GM23338 (cell line): ENCODE results near the gene PDYN. TPM values are rescaled to one million over a fixed set of nuclear protein-coding genes. Genes with fewer than 3 reads are reported as not detected.

Experiments used
- ATAC-seq: fragments of 200-7000 bp; cut with Tn5 transposase; 3 replicates; pipeline ENCODE4 v1.9.1; 2020
- DNase-seq: peaks from one replicate; pipeline ENCODE4 v3.0.0-alpha.2; 2015; ENCODE audit warnings: low spot score
- H2AFZ ChIP-seq: fragments of 200-600 bp; sonication (generic); 2 replicates; pipeline ENCODE4 v1.8.0; 2016; ENCODE audit warnings: antibody characterized with exemption, mild to moderate bottlenecking, moderate library complexity
- H3F3A ChIP-seq: fragments of 200-600 bp; sonication (generic); replicated peaks from 2 replicates; pipeline ENCODE4 v1.8.0; 2017; ENCODE audit warnings: antibody characterized with exemption, mixed run types, low read depth
- H3K27ac ChIP-seq: fragments of 200-600 bp; sonication (generic); 2 replicates; pipeline ENCODE4 v1.6.1; 2016; ENCODE audit warnings: low read depth
- H3K27me3 ChIP-seq: fragments of 200-600 bp; sonication (generic); 2 replicates; pipeline ENCODE4 v1.8.0; 2016; ENCODE audit warnings: mild to moderate bottlenecking, mixed run types, moderate library complexity; ENCODE audit not compliant: insufficient read depth
- H3K36me3 ChIP-seq: fragments of 200-600 bp; sonication (generic); 2 replicates; pipeline ENCODE4 v1.8.0; 2016; ENCODE audit warnings: mild to moderate bottlenecking; ENCODE audit not compliant: insufficient read depth
- H3K4me1 ChIP-seq: fragments of 200-600 bp; sonication (generic); 2 replicates; pipeline ENCODE4 v1.8.0; 2016; ENCODE audit warnings: mild to moderate bottlenecking, moderate library complexity; ENCODE audit not compliant: insufficient read depth
- H3K4me2 ChIP-seq: fragments of 200-600 bp; sonication (generic); 2 replicates; pipeline ENCODE4 v1.7.1; 2017; ENCODE audit warnings: mixed run types
- H3K4me3 ChIP-seq: fragments of 200-600 bp; sonication (generic); 2 replicates; pipeline ENCODE4 v1.6.1; 2016; ENCODE audit warnings: mixed run types
- H3K79me2 ChIP-seq: fragments of 200-600 bp; sonication (generic); replicated peaks from 2 replicates; pipeline ENCODE4 v1.8.0; 2017; ENCODE audit warnings: mild to moderate bottlenecking; ENCODE audit not compliant: insufficient read depth
- H3K9me2 ChIP-seq: fragments of 200-600 bp; sonication (generic); 2 replicates; pipeline ENCODE4 v1.8.0; 2017; ENCODE audit not compliant: insufficient read depth
- H4K20me1 ChIP-seq: fragments of 200-600 bp; sonication (generic); replicated peaks from 2 replicates; pipeline ENCODE4 v1.8.0; 2017; ENCODE audit warnings: mild to moderate bottlenecking; ENCODE audit not compliant: insufficient read depth
- H3K27ac Mint-ChIP-seq: 2 replicates; pipeline ENCODE4 v1.8.0; 2020; ENCODE audit warnings: inconsistent platforms, mild to moderate bottlenecking, moderate library complexity, mixed read lengths
- H3K27me3 Mint-ChIP-seq: 3 replicates; pipeline ENCODE4 v1.8.0; 2022; ENCODE audit warnings: low read depth, mild to moderate bottlenecking, moderate library complexity, mixed read lengths, inconsistent platforms; ENCODE audit not compliant: insufficient read depth, poor library complexity
- H3K36me3 Mint-ChIP-seq: 3 replicates; pipeline ENCODE4 v1.8.0; 2021; ENCODE audit warnings: low read depth, mild to moderate bottlenecking, inconsistent platforms, moderate library complexity, mixed read lengths
- H3K4me1 Mint-ChIP-seq: 3 replicates; pipeline ENCODE4 v1.8.0; 2020; ENCODE audit warnings: mild to moderate bottlenecking, inconsistent platforms, mixed read lengths
- H3K4me3 Mint-ChIP-seq: 3 replicates; pipeline ENCODE4 v1.8.0; 2021; ENCODE audit warnings: moderate library complexity, mild to moderate bottlenecking, inconsistent platforms, mixed read lengths
- H3K9me3 Mint-ChIP-seq: 3 replicates; pipeline ENCODE4 v1.8.0; 2020; ENCODE audit warnings: moderate library complexity, mild to moderate bottlenecking, inconsistent platforms, mixed read lengths
- CREB1 ChIP-seq: fragments of 250-450 bp; sonication (Bioruptor Pico); IDR thresholded peaks from 2 replicates; pipeline ENCODE4 v1.5.0; 2020; ENCODE audit warnings: low read depth, mild to moderate bottlenecking, moderate library complexity
- EZH2 ChIP-seq: fragments of 200-600 bp; sonication (generic); IDR thresholded peaks from one replicate; pipeline ENCODE4 v1.8.0; 2017; ENCODE audit warnings: antibody characterized with exemption, mild to moderate bottlenecking, low read depth; ENCODE audit not compliant: unreplicated experiment
- EZH2phosphoT487 ChIP-seq: fragments of 200-600 bp; sonication (generic); IDR thresholded peaks from one replicate; pipeline ENCODE4 v1.8.1; 2018; ENCODE audit warnings: antibody characterized with exemption; ENCODE audit not compliant: unreplicated experiment
- JUNB ChIP-seq: IDR thresholded peaks from one replicate; pipeline ENCODE4 v1.6.1; 2016; ENCODE audit warnings: antibody characterized with exemption; ENCODE audit not compliant: unreplicated experiment
- POLR2AphosphoS5 ChIP-seq: IDR thresholded peaks from 2 replicates; pipeline ENCODE4 v1.6.1; 2016; ENCODE audit warnings: antibody characterized with exemption, low read depth
- ZNF114 ChIP-seq: fragments of 250-450 bp; sonication (Bioruptor Pico); IDR thresholded peaks from 2 replicates; pipeline ENCODE4 v1.5.0; 2020; ENCODE audit warnings: mild to moderate bottlenecking, moderate library complexity
- ZNF331 ChIP-seq: fragments of 250-450 bp; sonication (Bioruptor Pico); IDR thresholded peaks from 2 replicates; pipeline ENCODE4 v1.5.0; 2020; ENCODE audit warnings: low read depth, mild to moderate bottlenecking, moderate library complexity
- polyA plus RNA-seq: library from polyadenylated mRNA; unstranded; fragments of >200 nt; fragmentation: Nextera tagmentation; extraction: Ambion mirVana; gene quantifications from 2 replicates; pipeline ENCODE4 v1.2.1, GENCODE V29; 2016
- total RNA-seq: library from RNA; depleted of rRNA; stranded (reverse); fragments of >200 nt; shearing (Covaris generic); gene quantifications from 2 replicates; pipeline ENCODE4 v1.2.3, GENCODE V29; 2014
- TF ChIP-seq, protein P1 (sequence below): fragments of 250-450 bp; sonication (Bioruptor Pico); IDR thresholded peaks from 2 replicates; pipeline ENCODE4 v1.5.0; 2020; ENCODE audit warnings: mild to moderate bottlenecking, moderate library complexity
- TF ChIP-seq, protein P2 (sequence below), 2 experiments: fragments of 200-600 bp in 1 of 2; sonication (generic) in 1 of 2; conservative IDR thresholded peaks; 2 replicates each; pipeline versions ENCODE4 v1.5.1 to v1.6.1; 2016 to 2017; ENCODE audit warnings: antibody characterized with exemption in 2 of 2, low read depth in 2 of 2, mild to moderate bottlenecking in 2 of 2, moderate library complexity in 1 of 2
- TF ChIP-seq, protein P3 (sequence below): IDR thresholded peaks from one replicate; pipeline ENCODE4 v1.6.1; 2018; ENCODE audit warnings: antibody characterized with exemption; ENCODE audit not compliant: unreplicated experiment

Gene PDYN
- total and polyA plus RNA-seq, 2 experiments from 2014 or later = 0.21 to 0.24 TPM

DNA sequence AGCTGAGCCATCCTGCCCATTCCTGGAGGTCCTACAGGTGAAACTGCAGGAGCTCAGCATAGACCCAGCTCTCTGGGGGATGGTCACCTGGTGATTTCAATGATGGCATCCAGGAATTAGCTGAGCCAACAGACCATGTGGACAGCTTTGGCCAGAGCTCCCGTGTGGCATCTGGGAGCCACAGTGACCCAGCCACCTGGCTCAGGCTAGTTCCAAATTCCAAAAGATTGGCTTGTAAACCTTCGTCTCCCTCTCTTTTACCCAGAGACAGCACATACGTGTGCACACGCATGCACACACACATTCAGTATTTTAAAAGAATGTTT, 54.6 kb downstream of the PDYN start (continued):
- TF ChIP-seq, protein P1, sequence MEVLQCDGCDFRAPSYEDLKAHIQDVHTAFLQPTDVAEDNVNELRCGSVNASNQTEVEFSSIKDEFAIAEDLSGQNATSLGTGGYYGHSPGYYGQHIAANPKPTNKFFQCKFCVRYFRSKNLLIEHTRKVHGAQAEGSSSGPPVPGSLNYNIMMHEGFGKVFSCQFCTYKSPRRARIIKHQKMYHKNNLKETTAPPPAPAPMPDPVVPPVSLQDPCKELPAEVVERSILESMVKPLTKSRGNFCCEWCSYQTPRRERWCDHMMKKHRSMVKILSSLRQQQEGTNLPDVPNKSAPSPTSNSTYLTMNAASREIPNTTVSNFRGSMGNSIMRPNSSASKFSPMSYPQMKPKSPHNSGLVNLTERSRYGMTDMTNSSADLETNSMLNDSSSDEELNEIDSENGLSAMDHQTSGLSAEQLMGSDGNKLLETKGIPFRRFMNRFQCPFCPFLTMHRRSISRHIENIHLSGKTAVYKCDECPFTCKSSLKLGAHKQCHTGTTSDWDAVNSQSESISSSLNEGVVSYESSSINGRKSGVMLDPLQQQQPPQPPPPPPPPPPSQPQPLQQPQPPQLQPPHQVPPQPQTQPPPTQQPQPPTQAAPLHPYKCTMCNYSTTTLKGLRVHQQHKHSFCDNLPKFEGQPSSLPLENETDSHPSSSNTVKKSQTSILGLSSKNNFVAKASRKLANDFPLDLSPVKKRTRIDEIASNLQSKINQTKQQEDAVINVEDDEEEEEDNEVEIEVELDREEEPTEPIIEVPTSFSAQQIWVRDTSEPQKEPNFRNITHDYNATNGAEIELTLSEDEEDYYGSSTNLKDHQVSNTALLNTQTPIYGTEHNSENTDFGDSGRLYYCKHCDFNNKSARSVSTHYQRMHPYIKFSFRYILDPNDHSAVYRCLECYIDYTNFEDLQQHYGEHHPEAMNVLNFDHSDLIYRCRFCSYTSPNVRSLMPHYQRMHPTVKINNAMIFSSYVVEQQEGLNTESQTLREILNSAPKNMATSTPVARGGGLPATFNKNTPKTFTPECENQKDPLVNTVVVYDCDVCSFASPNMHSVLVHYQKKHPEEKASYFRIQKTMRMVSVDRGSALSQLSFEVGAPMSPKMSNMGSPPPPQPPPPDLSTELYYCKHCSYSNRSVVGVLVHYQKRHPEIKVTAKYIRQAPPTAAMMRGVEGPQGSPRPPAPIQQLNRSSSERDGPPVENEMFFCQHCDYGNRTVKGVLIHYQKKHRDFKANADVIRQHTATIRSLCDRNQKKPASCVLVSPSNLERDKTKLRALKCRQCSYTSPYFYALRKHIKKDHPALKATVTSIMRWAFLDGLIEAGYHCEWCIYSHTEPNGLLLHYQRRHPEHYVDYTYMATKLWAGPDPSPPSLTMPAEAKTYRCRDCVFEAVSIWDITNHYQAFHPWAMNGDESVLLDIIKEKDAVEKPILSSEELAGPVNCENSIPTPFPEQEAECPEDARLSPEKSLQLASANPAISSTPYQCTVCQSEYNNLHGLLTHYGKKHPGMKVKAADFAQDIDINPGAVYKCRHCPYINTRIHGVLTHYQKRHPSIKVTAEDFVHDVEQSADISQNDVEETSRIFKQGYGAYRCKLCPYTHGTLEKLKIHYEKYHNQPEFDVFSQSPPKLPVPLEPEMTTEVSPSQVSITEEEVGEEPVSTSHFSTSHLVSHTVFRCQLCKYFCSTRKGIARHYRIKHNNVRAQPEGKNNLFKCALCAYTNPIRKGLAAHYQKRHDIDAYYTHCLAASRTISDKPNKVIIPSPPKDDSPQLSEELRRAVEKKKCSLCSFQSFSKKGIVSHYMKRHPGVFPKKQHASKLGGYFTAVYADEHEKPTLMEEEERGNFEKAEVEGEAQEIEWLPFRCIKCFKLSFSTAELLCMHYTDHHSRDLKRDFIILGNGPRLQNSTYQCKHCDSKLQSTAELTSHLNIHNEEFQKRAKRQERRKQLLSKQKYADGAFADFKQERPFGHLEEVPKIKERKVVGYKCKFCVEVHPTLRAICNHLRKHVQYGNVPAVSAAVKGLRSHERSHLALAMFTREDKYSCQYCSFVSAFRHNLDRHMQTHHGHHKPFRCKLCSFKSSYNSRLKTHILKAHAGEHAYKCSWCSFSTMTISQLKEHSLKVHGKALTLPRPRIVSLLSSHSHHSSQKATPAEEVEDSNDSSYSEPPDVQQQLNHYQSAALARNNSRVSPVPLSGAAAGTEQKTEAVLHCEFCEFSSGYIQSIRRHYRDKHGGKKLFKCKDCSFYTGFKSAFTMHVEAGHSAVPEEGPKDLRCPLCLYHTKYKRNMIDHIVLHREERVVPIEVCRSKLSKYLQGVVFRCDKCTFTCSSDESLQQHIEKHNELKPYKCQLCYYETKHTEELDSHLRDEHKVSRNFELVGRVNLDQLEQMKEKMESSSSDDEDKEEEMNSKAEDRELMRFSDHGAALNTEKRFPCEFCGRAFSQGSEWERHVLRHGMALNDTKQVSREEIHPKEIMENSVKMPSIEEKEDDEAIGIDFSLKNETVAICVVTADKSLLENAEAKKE (CRISPR knock-in tag) = no peak

DNA sequence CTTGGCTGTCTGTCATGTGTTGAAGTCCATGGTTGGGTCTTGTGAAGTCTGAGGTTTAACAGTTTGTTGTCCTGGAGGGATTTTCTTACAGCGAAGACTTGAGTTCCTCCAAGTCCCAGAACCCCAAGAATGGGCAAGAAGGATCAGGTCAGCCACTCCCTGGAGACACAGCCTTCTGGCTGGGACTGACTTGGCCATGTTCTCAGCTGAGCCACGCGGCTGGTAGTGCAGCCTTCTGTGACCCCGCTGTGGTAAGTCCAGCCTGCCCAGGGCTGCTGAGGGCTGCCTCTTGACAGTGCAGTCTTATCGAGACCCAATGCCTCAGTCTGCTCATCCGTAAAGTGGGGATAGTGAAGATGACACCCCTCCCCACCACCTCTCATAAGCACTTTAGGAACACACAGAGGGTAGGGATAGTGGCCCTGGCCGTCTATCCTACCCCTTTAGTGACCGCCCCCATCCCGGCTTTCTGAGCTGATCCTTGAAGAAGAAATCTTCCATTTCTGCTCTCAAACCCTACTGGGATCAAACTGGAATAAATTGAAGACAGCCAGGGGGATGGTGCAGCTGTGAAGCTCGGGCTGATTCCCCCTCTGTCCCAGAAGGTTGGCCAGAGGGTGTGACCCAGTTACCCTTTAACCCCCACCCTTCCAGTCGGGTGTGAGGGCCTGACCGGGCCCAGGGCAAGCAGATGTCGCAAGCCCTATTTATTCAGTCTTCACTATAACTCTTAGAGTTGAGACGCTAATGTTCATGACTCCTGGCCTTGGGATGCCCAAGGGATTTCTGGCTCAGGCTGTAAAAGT, 55.2 kb downstream of the PDYN start:
- H3K79me2 ChIP-seq = no peaks in the 10 kb centered on the region
- H3K9me2 ChIP-seq = no peaks in the 10 kb centered on the region
- no peak overlapping the region for H3K4me2 ChIP-seq
- ATAC-seq (no peak), DNase-seq (no peak)
- H3K27ac Mint-ChIP-seq = no peak overlapping the region
- H3K4me1 Mint-ChIP-seq = peaks cover 4% of the 10 kb centered on the region; the same call in 1 of the 3 replicates
- H3K36me3 Mint-ChIP-seq = peaks cover 3% of the 10 kb centered on the region; the same call in 1 of the 3 replicates
- H3K27me3 Mint-ChIP-seq = peaks cover 9% of the 10 kb centered on the region
- H3K4me1 ChIP-seq = no peaks in the 10 kb centered on the region; the same call in 1 of the 2 replicates
- H4K20me1 ChIP-seq = no peaks in the 10 kb centered on the region
- no peak overlapping the region for H3K27ac ChIP-seq
- 0 out of 2 replicates have a peak, but pooled peaks cover 2% of the 10 kb centered on the region for H3K27me3 ChIP-seq
- no peak overlapping the region for H3K4me3 ChIP-seq
- H3K4me3 Mint-ChIP-seq = no peak overlapping the region
- no peaks in the 10 kb centered on the region for H3K36me3 ChIP-seq
- H3F3A ChIP-seq = no peaks in the 10 kb centered on the region
- H3K9me3 Mint-ChIP-seq = no peaks in the 10 kb centered on the region
- H2AFZ ChIP-seq = no peak overlapping the region
- TF ChIP-seq ZNF331 (CRISPR knock-in tag) (no peak), CREB1 (CRISPR knock-in tag) (no peak), EZH2 (no peak), EZH2phosphoT487 (no peak), JUNB (no peak), POLR2AphosphoS5 (no peak), ZNF114 (CRISPR knock-in tag) (no peak)
- TF ChIP-seq, protein P2, sequence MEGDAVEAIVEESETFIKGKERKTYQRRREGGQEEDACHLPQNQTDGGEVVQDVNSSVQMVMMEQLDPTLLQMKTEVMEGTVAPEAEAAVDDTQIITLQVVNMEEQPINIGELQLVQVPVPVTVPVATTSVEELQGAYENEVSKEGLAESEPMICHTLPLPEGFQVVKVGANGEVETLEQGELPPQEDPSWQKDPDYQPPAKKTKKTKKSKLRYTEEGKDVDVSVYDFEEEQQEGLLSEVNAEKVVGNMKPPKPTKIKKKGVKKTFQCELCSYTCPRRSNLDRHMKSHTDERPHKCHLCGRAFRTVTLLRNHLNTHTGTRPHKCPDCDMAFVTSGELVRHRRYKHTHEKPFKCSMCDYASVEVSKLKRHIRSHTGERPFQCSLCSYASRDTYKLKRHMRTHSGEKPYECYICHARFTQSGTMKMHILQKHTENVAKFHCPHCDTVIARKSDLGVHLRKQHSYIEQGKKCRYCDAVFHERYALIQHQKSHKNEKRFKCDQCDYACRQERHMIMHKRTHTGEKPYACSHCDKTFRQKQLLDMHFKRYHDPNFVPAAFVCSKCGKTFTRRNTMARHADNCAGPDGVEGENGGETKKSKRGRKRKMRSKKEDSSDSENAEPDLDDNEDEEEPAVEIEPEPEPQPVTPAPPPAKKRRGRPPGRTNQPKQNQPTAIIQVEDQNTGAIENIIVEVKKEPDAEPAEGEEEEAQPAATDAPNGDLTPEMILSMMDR (conservative IDR thresholded peaks at IDR 0.05; ENCODE audit: low read depth in 2 of 2) = no peak
- TF ChIP-seq, protein P3, sequence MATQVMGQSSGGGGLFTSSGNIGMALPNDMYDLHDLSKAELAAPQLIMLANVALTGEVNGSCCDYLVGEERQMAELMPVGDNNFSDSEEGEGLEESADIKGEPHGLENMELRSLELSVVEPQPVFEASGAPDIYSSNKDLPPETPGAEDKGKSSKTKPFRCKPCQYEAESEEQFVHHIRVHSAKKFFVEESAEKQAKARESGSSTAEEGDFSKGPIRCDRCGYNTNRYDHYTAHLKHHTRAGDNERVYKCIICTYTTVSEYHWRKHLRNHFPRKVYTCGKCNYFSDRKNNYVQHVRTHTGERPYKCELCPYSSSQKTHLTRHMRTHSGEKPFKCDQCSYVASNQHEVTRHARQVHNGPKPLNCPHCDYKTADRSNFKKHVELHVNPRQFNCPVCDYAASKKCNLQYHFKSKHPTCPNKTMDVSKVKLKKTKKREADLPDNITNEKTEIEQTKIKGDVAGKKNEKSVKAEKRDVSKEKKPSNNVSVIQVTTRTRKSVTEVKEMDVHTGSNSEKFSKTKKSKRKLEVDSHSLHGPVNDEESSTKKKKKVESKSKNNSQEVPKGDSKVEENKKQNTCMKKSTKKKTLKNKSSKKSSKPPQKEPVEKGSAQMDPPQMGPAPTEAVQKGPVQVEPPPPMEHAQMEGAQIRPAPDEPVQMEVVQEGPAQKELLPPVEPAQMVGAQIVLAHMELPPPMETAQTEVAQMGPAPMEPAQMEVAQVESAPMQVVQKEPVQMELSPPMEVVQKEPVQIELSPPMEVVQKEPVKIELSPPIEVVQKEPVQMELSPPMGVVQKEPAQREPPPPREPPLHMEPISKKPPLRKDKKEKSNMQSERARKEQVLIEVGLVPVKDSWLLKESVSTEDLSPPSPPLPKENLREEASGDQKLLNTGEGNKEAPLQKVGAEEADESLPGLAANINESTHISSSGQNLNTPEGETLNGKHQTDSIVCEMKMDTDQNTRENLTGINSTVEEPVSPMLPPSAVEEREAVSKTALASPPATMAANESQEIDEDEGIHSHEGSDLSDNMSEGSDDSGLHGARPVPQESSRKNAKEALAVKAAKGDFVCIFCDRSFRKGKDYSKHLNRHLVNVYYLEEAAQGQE = no peak
